ENCODE data around the gene PPP1R13L. TPM values are rescaled to one million over a fixed set of nuclear protein-coding genes. Genes with fewer than 3 reads are reported as not detected.

PPP1R13L gene
- total RNA-seq, 1 donor from 2014 or later: 56.7 TPM

GRCh38 chr19:45451131-45451849 is 46.4 kb upstream of the PPP1R13L start:
- Histone ChIP-seq H3K9ac (ENCODE audit: low read length) (peak overlapping the region; percentile 100), H3K27me3 (ENCODE audit: insufficient read depth, low read length) (no peaks in the 10 kb centered on the region), H3K79me2 (ENCODE audit: insufficient read depth, low read length) (no peaks in the 10 kb centered on the region), H3K27ac (ENCODE audit: low read depth, low read length) (peak overlapping the region; percentile 98), H3K9me3 (ENCODE audit: insufficient read depth, low read depth, low read length) (no peaks in the 10 kb centered on the region), H3K4me3 (ENCODE audit: insufficient read depth, low read depth, low read length) (peak overlapping the region; percentile 69), H3K36me3 (ENCODE audit: insufficient read depth, low read length) (no peaks in the 10 kb centered on the region), H3K4me2 (ENCODE audit: low read length) (peak overlapping the region; percentile 97), H2AFZ (ENCODE audit: low read depth, low read length) (peak overlapping the region; percentile 53), H3K4me1 (ENCODE audit: insufficient read depth, low read length) (peaks cover 41% of the 10 kb centered on the region), H4K20me1 (ENCODE audit: insufficient read depth, low read length) (no peaks in the 10 kb centered on the region)
- Mint-ChIP-seq H3K27me3 (ENCODE audit: low read depth, unreplicated experiment) (no peaks in the 10 kb centered on the region), H3K27ac (ENCODE audit: unreplicated experiment) (peak overlapping the region; percentile 99), H3K36me3 (ENCODE audit: low read depth, unreplicated experiment) (no peaks in the 10 kb centered on the region), H3K4me3 (ENCODE audit: unreplicated experiment) (peak overlapping the region; percentile 81), H3K4me1 (ENCODE audit: low read depth, unreplicated experiment) (peaks cover 10% of the 10 kb centered on the region), H3K9me3 (ENCODE audit: unreplicated experiment) (no peaks in the 10 kb centered on the region)
- TF ChIP-seq EZH2 (IDR thresholded peaks at IDR 0.05; ENCODE audit: insufficient read depth, low read length) (no peak), CTCF (IDR thresholded peaks at IDR 0.05; ENCODE audit: insufficient read depth, low read depth, low read length) (no peak)
- DNase-seq (ENCODE audit: low read depth) (peak; percentile 92), FAIRE-seq (no peak)

- Histone ChIP-seq H3K4me1 (ENCODE audit: insufficient read depth, low read length) (peaks cover 35% of the 10 kb centered on the region), H3K4me3 (ENCODE audit: insufficient read depth, low read depth, low read length) (peak overlapping the region; percentile 68), H4K20me1 (ENCODE audit: insufficient read depth, low read length) (no peaks in the 10 kb centered on the region), H3K9ac (ENCODE audit: low read length) (peak overlapping the region; percentile 93), H3K27me3 (ENCODE audit: insufficient read depth, low read length) (no peaks in the 10 kb centered on the region), H2AFZ (ENCODE audit: low read depth, low read length) (peak overlapping the region; percentile 29), H3K27ac (ENCODE audit: low read depth, low read length) (peak overlapping the region; percentile 89), H3K79me2 (ENCODE audit: insufficient read depth, low read length) (no peaks in the 10 kb centered on the region), H3K36me3 (ENCODE audit: insufficient read depth, low read length) (no peaks in the 10 kb centered on the region), H3K4me2 (ENCODE audit: low read length) (peak overlapping the region; percentile 85), H3K9me3 (ENCODE audit: insufficient read depth, low read depth, low read length) (no peaks in the 10 kb centered on the region)
- Mint-ChIP-seq H3K36me3 (ENCODE audit: low read depth, unreplicated experiment) (no peaks in the 10 kb centered on the region), H3K4me3 (ENCODE audit: unreplicated experiment) (peak overlapping the region; percentile 87), H3K27ac (ENCODE audit: unreplicated experiment) (peak overlapping the region; percentile 99), H3K4me1 (ENCODE audit: low read depth, unreplicated experiment) (peaks cover 5% of the 10 kb centered on the region), H3K27me3 (ENCODE audit: low read depth, unreplicated experiment) (no peaks in the 10 kb centered on the region), H3K9me3 (ENCODE audit: unreplicated experiment) (no peaks in the 10 kb centered on the region)
- FAIRE-seq: no peak
- no peak for DNase-seq (ENCODE audit: low read depth)
- no peak for TF ChIP-seq EZH2 (IDR thresholded peaks at IDR 0.05; ENCODE audit: insufficient read depth, low read length)
- TF ChIP-seq CTCF (IDR thresholded peaks at IDR 0.05; ENCODE audit: insufficient read depth, low read depth, low read length): no peak
Measured at GRCh38 chr19:45450012-45450333, 45.1 kb upstream of the PPP1R13L start.

GRCh38 chr19:45448887-45449299 is 44.0 kb upstream of the PPP1R13L start:
- no peaks in the 10 kb centered on the region for H3K36me3 Mint-ChIP-seq (ENCODE audit: low read depth, unreplicated experiment)
- H3K27me3 ChIP-seq (ENCODE audit: insufficient read depth, low read length): no peaks in the 10 kb centered on the region
- FAIRE-seq: no peak
- no peak for DNase-seq (ENCODE audit: low read depth)
- H3K4me1 ChIP-seq (ENCODE audit: insufficient read depth, low read length): peaks cover 31% of the 10 kb centered on the region
- no peaks in the 10 kb centered on the region for H3K27me3 Mint-ChIP-seq (ENCODE audit: low read depth, unreplicated experiment)
- no peak for TF ChIP-seq EZH2 (IDR thresholded peaks at IDR 0.05; ENCODE audit: insufficient read depth, low read length)
- no peak for TF ChIP-seq CTCF (IDR thresholded peaks at IDR 0.05; ENCODE audit: insufficient read depth, low read depth, low read length)
- H3K27ac ChIP-seq (ENCODE audit: low read depth, low read length): peak overlapping the region; percentile 14
- H3K4me3 Mint-ChIP-seq (ENCODE audit: unreplicated experiment): no peak overlapping the region
- no peaks in the 10 kb centered on the region for H3K9me3 ChIP-seq (ENCODE audit: insufficient read depth, low read depth, low read length)
- H3K4me2 ChIP-seq (ENCODE audit: low read length): peak overlapping the region; percentile 2
- peak overlapping the region; percentile 99 for H3K27ac Mint-ChIP-seq (ENCODE audit: unreplicated experiment)
- H4K20me1 ChIP-seq (ENCODE audit: insufficient read depth, low read length): no peaks in the 10 kb centered on the region
- H3K9me3 Mint-ChIP-seq (ENCODE audit: unreplicated experiment): no peaks in the 10 kb centered on the region
- H3K4me1 Mint-ChIP-seq (ENCODE audit: low read depth, unreplicated experiment): peaks cover 7% of the 10 kb centered on the region
- no peak overlapping the region for H3K4me3 ChIP-seq (ENCODE audit: insufficient read depth, low read depth, low read length)
- no peaks in the 10 kb centered on the region for H3K79me2 ChIP-seq (ENCODE audit: insufficient read depth, low read length)
- no peak overlapping the region for H3K9ac ChIP-seq (ENCODE audit: low read length)
- no peak overlapping the region for H2AFZ ChIP-seq (ENCODE audit: low read depth, low read length)
- H3K36me3 ChIP-seq (ENCODE audit: insufficient read depth, low read length): no peaks in the 10 kb centered on the region

Data from astrocyte (in vitro differentiated cells and primary cell).